ENCODE data around the gene MED13L.

DNA sequence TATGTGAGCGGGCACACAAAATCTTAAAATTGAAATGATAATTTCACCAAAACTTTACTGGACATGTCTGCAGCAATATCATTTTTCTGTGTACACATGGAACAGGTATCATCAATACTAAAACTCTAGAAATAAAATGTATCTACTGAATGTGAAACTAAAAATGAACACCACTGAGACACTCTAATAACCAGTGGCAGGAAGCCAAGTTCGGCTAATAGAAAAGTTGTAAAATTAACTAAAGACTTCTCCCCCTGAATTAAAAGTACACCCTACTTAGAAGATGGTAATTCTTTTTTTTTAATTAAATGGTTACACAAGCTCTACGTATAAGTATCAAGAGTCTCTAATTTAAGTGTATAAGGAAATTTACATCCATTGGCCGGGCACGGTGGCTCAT lies 227.2 kb downstream of the MED13L start:
- TF ChIP-seq TAF1 (IDR thresholded peaks at IDR 0.05; ENCODE audit: borderline replicate concordance, low read depth, low read length) (no peak), TCF12 (IDR thresholded peaks at IDR 0.05) (no peak), EZH2phosphoT487 (IDR thresholded peaks at IDR 0.05; ENCODE audit: borderline replicate concordance, low read depth) (no peak), POLR2AphosphoS5 (IDR thresholded peaks at IDR 0.05; ENCODE audit: low read depth, low read length) (no peak), EP300 (IDR thresholded peaks at IDR 0.05; ENCODE audit: borderline replicate concordance in 1 of 2, low read depth in 1 of 2, low read length in 1 of 2) (no peak), SMC3 (IDR thresholded peaks at IDR 0.05; ENCODE audit: low read depth, low read length) (no peak), RCOR1 (IDR thresholded peaks at IDR 0.05; ENCODE audit: low read length) (no peak), CHD2 (IDR thresholded peaks at IDR 0.05; ENCODE audit: low read length, partially characterized antibody) (no peak), SIN3A (IDR thresholded peaks at IDR 0.05; ENCODE audit: borderline replicate concordance, low read depth, low read length) (no peak)
- TF ChIP-seq, protein P1, sequence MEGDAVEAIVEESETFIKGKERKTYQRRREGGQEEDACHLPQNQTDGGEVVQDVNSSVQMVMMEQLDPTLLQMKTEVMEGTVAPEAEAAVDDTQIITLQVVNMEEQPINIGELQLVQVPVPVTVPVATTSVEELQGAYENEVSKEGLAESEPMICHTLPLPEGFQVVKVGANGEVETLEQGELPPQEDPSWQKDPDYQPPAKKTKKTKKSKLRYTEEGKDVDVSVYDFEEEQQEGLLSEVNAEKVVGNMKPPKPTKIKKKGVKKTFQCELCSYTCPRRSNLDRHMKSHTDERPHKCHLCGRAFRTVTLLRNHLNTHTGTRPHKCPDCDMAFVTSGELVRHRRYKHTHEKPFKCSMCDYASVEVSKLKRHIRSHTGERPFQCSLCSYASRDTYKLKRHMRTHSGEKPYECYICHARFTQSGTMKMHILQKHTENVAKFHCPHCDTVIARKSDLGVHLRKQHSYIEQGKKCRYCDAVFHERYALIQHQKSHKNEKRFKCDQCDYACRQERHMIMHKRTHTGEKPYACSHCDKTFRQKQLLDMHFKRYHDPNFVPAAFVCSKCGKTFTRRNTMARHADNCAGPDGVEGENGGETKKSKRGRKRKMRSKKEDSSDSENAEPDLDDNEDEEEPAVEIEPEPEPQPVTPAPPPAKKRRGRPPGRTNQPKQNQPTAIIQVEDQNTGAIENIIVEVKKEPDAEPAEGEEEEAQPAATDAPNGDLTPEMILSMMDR (IDR thresholded peaks at IDR 0.05) = no peak
- TF ChIP-seq, protein P2, sequence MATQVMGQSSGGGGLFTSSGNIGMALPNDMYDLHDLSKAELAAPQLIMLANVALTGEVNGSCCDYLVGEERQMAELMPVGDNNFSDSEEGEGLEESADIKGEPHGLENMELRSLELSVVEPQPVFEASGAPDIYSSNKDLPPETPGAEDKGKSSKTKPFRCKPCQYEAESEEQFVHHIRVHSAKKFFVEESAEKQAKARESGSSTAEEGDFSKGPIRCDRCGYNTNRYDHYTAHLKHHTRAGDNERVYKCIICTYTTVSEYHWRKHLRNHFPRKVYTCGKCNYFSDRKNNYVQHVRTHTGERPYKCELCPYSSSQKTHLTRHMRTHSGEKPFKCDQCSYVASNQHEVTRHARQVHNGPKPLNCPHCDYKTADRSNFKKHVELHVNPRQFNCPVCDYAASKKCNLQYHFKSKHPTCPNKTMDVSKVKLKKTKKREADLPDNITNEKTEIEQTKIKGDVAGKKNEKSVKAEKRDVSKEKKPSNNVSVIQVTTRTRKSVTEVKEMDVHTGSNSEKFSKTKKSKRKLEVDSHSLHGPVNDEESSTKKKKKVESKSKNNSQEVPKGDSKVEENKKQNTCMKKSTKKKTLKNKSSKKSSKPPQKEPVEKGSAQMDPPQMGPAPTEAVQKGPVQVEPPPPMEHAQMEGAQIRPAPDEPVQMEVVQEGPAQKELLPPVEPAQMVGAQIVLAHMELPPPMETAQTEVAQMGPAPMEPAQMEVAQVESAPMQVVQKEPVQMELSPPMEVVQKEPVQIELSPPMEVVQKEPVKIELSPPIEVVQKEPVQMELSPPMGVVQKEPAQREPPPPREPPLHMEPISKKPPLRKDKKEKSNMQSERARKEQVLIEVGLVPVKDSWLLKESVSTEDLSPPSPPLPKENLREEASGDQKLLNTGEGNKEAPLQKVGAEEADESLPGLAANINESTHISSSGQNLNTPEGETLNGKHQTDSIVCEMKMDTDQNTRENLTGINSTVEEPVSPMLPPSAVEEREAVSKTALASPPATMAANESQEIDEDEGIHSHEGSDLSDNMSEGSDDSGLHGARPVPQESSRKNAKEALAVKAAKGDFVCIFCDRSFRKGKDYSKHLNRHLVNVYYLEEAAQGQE (IDR thresholded peaks at IDR 0.05; ENCODE audit: low read depth, low read length) = no peak
- TF ChIP-seq, protein P3, sequence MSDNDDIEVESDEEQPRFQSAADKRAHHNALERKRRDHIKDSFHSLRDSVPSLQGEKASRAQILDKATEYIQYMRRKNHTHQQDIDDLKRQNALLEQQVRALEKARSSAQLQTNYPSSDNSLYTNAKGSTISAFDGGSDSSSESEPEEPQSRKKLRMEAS (IDR thresholded peaks at IDR 0.05; ENCODE audit: low read depth) = no peak

All from SK-N-SH (cell line).